ENCODE results near the gene FFAR3. TPM values are rescaled to one million over a fixed set of nuclear protein-coding genes. Genes with fewer than 3 reads are reported as not detected.
"Not testable (repeated sequence)": the region's sequence is repeated elsewhere in the genome, so short reads cannot be mapped to it uniquely, and the experiment has no call there.

The FFAR3 gene
- polyA plus RNA-seq, 12 donors, result 0.09 to 0.32 (median 0.13) TPM; not detected in 7

DNA sequence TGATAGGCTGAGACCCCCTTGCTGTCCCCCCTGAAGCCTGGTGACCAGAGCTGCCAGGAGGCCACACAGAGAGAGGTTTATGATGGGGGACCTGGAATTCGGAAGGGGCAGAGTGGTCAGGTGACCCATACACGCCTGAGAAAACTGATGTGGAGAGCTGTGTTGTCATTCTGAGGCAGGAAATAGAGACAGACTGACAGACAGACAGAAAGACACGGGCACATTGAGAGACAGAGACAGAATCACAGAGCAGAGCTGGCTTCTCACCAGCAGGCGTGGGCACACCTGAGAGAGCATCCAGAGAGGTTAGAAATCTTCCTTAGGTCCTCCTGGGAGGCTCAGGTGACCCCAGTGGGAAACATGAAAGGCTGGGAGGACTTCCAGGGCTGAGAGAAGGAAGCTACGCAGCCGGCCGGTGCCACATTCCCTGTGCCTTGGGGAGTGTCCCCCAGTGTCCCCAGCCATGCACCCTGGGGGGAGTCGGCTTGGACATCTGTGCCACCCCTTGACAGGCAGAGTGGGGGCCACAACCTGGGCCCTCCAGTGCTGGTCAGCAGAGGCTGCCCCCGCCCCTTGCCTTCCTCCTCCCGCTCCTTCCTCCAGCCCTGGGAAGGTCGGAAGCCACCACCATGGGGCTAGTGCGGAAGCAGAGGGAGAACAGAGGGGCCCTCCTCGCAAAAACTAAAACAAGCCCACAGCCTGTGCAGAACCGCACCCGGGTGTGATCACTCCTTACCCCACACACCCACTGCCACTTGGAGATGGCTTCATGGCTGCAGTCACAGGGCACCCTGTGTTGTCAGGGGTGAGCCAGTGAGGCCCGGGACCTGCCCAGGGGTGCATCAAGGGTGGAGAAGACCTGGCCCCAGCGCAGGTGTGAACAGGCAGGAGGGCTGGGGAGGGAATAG, 8.4 kb upstream of the FFAR3 start:
- DNase-seq, result no peak

DNA sequence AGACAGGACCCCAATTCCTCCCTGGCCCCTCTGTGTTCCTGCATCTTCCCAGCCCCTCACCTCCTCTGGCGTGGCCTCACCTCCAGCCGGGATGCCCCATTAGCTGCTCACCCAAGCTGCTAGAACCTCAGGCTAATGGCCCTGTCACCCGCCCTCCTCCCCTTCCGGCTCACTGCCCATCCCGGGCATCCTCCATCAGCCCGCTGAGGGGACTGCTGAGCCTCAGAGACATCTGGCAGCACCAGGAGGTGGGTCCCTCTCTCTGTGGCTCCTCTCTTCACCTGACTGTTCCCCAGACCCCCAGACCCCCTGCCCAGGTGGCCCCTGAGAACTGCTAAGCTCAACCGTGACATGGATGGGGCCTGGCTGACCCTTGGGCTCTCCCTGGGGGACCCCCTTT, 7.7 kb upstream of the FFAR3 start:
- no peak for DNase-seq

DNA sequence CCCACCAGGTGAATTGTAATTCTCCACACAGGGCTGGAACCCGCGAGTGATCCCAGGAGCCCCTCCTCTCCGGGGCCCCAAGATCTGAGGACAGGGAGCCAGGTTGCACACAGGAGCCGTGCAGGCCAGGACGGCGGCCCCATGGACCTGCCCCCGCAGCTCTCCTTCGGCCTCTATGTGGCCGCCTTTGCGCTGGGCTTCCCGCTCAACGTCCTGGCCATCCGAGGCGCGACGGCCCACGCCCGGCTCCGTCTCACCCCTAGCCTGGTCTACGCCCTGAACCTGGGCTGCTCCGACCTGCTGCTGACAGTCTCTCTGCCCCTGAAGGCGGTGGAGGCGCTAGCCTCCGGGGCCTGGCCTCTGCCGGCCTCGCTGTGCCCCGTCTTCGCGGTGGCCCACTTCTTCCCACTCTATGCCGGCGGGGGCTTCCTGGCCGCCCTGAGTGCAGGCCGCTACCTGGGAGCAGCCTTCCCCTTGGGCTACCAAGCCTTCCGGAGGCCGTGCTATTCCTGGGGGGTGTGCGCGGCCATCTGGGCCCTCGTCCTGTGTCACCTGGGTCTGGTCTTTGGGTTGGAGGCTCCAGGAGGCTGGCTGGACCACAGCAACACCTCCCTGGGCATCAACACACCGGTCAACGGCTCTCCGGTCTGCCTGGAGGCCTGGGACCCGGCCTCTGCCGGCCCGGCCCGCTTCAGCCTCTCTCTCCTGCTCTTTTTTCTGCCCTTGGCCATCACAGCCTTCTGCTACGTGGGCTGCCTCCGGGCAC, 6.7 kb upstream of the FFAR3 start:
- no peak for DNase-seq

GRCh38 chr19:35352177-35352447, 6.1 kb upstream of the FFAR3 start:
- DNase-seq, result no peak

GRCh38 chr19:35352448-35353304, 5.6 kb upstream of the FFAR3 start:
- peak; percentile 66 for DNase-seq

GRCh38 chr19:35353635-35354034, 4.6 kb upstream of the FFAR3 start:
- DNase-seq, result no peak

DNA sequence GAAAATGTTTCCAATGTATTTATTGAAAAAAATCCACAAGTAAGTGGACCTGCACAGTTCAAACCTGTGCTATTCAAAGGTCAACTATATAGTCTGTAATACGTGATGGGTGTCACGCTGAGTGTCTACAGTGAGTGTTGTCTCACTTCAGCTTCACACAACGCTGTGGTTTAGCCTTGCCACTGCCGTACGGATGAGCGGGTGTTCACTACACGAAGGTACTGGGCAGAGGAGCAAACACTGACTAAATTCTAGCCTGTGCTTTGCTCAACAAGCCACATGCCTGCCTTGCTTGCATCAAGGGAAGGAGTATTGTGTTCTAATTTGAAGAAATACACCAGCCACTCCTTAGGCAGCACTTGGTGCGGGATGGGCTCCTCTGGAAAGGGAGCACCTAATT, 3.4 kb upstream of the FFAR3 start:
- no peak for DNase-seq

GRCh38 chr19:35355791-35356460, 2.3 kb upstream of the FFAR3 start:
- no peak for DNase-seq

GRCh38 chr19:35358834-35359233, 574 bp downstream of the FFAR3 start:
- not testable (repeated sequence) for DNase-seq

DNA sequence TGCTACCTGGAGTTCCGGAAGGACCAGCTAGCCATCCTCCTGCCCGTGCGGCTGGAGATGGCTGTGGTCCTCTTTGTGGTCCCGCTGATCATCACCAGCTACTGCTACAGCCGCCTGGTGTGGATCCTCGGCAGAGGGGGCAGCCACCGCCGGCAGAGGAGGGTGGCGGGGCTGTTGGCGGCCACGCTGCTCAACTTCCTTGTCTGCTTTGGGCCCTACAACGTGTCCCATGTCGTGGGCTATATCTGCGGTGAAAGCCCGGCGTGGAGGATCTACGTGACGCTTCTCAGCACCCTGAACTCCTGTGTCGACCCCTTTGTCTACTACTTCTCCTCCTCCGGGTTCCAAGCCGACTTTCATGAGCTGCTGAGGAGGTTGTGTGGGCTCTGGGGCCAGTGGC, 1.1 kb downstream of the FFAR3 start:
- DNase-seq, result not testable (repeated sequence)

DNA sequence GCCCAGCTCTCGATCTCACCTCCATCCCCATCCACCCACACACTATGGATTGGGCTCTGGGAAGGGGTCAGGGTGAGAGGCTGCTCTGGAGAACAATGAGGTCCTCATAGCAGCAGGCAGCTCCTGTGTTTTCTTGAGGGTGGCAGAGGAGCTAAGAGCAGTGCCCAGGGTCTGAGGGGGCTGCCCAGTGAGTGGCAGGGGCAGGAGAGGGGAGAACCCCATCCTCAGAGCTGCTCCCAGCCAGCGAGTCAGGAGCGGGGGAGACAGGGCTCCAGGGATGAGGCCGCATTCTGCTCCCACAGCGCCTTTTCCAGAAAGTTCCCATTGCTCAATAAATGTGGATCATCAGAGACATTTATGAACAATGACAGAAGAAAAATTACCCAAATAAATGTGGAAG, 1.8 kb downstream of the FFAR3 start:
- DNase-seq, result not testable (repeated sequence)

DNA sequence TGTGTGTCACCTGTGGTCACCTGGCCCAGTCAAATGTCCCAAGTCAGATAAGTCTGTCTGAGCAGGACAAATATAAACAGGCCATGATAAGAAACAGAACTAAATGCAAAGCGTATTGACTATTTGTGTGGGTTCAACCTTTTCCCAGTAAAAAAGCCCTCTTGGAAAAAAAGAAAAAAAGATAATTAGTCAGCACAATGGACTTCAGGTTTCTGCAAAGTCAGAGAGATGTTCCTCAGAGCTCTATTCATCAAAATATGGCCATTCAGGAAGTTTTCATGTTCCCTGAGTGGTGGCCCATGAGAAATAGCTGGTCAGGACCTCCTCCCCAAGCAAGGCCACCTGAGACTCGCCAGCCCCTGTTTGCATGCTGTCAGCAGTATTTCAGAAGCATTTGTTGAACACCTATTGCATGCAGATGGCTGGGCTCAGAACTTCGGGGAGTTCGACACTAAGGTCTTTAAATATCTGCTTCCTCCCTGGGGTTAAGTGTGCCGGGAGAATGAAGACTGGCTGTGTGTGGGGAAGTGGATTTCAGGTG, 2.7 kb downstream of the FFAR3 start:
- DNase-seq, result no peak

DNA sequence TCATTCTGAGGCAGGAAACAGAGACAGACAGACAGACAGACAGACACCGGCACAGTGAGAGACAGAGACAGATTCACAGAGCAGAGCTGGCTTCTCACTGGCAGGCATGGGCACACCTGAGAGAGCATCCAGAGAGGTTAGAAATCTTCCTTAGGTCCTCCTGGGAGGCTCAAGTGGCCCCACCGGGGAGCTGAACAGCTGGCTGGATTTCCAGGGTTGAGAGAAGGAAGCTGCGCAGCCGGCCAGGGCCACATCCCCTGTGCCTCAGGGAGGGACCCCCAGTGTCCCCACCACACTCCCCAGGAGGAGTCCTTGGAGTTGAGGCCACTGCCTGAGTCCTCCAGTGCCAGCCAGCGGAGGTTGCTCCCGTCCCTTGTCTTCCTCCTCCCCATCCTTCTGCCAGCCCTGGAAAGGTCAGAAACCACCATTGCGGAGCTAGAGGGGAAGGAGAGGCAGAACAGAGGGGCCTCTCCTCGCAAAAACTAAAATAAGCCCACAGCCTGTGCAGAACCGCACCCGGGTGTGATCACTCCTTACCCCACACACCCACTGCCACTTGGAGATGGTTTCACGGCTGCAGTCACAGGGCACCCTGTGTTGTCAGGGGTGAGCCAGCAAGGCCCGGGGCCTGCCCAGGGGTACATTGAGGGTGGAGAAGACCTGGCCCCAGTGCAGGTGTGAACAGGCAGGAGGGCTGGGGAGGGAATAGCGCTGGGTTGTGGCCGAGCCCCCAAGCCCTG, 4.2 kb downstream of the FFAR3 start:
- DNase-seq, result no peak

- no peak for DNase-seq
Observed at GRCh38 chr19:35363001-35363590, 4.8 kb downstream of the FFAR3 start.

- no peak for DNase-seq
Observed at GRCh38 chr19:35363711-35364425, 5.6 kb downstream of the FFAR3 start.

DNA sequence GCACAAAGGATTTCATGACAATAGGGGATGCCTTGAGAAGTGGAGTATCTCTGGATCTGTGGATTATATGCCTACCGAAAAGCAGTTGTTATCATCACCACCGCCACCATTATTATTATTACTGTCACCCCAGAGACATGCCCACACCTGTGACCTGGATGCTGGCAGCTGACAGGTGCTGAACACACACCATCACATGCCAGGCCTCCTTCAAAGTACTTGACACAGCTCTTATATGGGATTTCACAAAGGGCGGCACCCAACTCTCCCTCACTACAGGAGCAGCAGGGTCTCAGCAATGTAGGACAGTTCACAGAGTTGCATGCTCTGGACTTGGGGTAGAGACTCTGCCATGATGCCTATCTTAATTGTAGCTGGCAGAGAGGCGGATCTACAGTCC, 7.0 kb downstream of the FFAR3 start:
- DNase-seq, result no peak

- no peak for DNase-seq
Observed at GRCh38 chr19:35368378-35368777, 10.1 kb downstream of the FFAR3 start.

DNA sequence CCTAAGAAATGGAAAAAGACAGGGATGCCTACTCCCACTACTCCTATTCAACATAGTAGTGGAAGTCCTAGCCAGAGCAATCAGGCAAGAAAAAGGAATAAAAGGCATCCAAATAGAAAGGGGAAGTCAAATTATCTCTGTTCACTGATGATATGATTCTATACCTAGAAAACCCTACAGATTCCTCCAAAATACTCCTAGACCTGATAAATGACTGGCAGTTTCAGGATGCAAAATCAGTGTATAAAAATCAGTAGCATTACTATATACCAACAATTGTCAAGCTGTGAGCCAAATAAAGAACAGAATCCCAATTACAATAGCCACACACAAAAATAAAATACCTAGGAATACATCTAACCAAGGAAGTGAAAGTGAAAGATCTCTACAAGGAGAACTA, 11.3 kb downstream of the FFAR3 start:
- DNase-seq, result no peak

DNA sequence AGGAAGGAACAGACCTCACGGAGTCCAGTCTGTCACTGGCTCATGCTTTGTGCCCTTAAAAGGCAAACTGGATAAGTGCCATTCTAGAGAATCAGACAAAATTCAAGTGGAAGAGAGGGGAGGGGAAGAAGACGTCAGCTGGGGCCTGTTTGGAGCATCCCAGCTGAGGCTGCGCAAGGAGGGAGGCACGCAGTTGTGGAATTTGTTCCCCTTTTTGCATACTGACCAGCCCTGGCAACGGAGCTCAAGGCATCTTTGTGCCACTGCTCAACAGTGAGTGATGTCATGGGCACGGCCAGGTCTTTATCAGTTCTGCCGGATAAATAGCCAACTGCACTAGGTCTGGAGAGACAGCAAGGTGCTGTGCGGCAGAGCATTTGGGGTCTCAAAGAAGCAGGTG, 12.5 kb downstream of the FFAR3 start, which contains the start of gene GPR42:
TSS of gene GPR42 (plus strand) at position 347 of the 400 bp plus-strand sequence. CDS start 292 bp downstream, outside the sequence.
- DNase-seq, result no peak
